PFSK-1 (cell line): ENCODE results near the gene ANO10.

Source experiments
- FOXP2 ChIP-seq: optimal IDR thresholded peaks from 2 replicates; pipeline ENCODE3; 2011; ENCODE audit warnings: borderline replicate concordance, control low read depth, inconsistent platforms; ENCODE audit not compliant: insufficient read depth; ENCODE audit errors: extremely low read length, extremely low read depth
- POLR2AphosphoS5 ChIP-seq: IDR thresholded peaks from 2 replicates; pipeline ENCODE4 v1.6.1; 2012; ENCODE audit warnings: low read depth, mild to moderate bottlenecking, control low read depth, low read length, moderate library complexity
- REST ChIP-seq, 2 experiments: IDR thresholded peaks; 2 replicates each; pipeline versions ENCODE4 v1.6.1 to v1.8.0; 2011 to 2012; ENCODE audit warnings: low read depth in 2 of 2, low read length in 2 of 2, control low read depth in 1 of 2, inconsistent platforms in 1 of 2, mild to moderate bottlenecking in 1 of 2, moderate library complexity in 1 of 2; ENCODE audit not compliant: insufficient read depth in 1 of 2
- SIN3A ChIP-seq: IDR thresholded peaks from 2 replicates; pipeline ENCODE4 v1.6.1; 2012; ENCODE audit warnings: mild to moderate bottlenecking, low read length, moderate library complexity, borderline replicate concordance; ENCODE audit not compliant: insufficient read depth
- TAF1 ChIP-seq: IDR thresholded peaks from 2 replicates; pipeline ENCODE4 v1.6.1; 2012; ENCODE audit warnings: low read length, control low read depth, borderline replicate concordance; ENCODE audit not compliant: insufficient read depth

- TF ChIP-seq TAF1 = no peak
- no peak for TF ChIP-seq POLR2AphosphoS5
- TF ChIP-seq SIN3A = no peak
- TF ChIP-seq REST (IDR thresholded peaks at IDR 0.05; ENCODE audit: insufficient read depth in 1 of 2, low read depth in 2 of 2, low read length in 2 of 2) = no peak
- TF ChIP-seq FOXP2 = no peak
These were observed 28.5 kb upstream of the ANO10 start for GRCh38 chr3:43650345-43650744.
